ENCODE results near the gene DEFB132.

DNA sequence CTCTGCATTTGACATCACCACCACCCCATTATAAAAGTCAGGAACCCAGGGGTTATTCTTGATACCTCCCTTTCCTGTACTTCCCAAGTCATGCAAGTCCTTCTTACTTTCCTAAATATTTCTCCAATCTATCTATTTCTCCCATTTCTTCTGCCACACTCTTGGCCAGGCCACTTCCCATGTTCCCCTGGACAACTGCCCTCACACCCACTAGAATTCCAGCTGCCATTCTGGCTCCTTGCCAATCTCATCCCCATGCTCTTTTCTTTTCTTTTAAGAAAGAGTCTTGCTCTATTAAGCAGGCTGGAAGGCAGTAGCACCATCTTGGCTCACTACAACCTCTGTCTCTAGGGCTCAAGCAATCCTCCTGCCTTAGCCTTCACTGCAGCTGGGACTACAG is 15.2 kb downstream of the DEFB132 start:
- TF ChIP-seq, protein P1, sequence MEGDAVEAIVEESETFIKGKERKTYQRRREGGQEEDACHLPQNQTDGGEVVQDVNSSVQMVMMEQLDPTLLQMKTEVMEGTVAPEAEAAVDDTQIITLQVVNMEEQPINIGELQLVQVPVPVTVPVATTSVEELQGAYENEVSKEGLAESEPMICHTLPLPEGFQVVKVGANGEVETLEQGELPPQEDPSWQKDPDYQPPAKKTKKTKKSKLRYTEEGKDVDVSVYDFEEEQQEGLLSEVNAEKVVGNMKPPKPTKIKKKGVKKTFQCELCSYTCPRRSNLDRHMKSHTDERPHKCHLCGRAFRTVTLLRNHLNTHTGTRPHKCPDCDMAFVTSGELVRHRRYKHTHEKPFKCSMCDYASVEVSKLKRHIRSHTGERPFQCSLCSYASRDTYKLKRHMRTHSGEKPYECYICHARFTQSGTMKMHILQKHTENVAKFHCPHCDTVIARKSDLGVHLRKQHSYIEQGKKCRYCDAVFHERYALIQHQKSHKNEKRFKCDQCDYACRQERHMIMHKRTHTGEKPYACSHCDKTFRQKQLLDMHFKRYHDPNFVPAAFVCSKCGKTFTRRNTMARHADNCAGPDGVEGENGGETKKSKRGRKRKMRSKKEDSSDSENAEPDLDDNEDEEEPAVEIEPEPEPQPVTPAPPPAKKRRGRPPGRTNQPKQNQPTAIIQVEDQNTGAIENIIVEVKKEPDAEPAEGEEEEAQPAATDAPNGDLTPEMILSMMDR (IDR thresholded peaks at IDR 0.05): no peak
- TF ChIP-seq POLR2AphosphoS5 (IDR thresholded peaks at IDR 0.05; ENCODE audit: low read depth, low read length): no peak
- TF ChIP-seq TAF1 (IDR thresholded peaks at IDR 0.05; ENCODE audit: borderline replicate concordance, low read depth, low read length): no peak
- TF ChIP-seq RCOR1 (IDR thresholded peaks at IDR 0.05; ENCODE audit: low read length): no peak
- no peak for TF ChIP-seq RFX5 (IDR thresholded peaks at IDR 0.05; ENCODE audit: low read length)
- TF ChIP-seq CHD2 (IDR thresholded peaks at IDR 0.05; ENCODE audit: low read length, partially characterized antibody): no peak
- TF ChIP-seq GABPA (IDR thresholded peaks at IDR 0.05; ENCODE audit: low read depth): no peak
- TF ChIP-seq RAD21 (IDR thresholded peaks at IDR 0.05; ENCODE audit: low read length): no peak
- TF ChIP-seq, protein P2, sequence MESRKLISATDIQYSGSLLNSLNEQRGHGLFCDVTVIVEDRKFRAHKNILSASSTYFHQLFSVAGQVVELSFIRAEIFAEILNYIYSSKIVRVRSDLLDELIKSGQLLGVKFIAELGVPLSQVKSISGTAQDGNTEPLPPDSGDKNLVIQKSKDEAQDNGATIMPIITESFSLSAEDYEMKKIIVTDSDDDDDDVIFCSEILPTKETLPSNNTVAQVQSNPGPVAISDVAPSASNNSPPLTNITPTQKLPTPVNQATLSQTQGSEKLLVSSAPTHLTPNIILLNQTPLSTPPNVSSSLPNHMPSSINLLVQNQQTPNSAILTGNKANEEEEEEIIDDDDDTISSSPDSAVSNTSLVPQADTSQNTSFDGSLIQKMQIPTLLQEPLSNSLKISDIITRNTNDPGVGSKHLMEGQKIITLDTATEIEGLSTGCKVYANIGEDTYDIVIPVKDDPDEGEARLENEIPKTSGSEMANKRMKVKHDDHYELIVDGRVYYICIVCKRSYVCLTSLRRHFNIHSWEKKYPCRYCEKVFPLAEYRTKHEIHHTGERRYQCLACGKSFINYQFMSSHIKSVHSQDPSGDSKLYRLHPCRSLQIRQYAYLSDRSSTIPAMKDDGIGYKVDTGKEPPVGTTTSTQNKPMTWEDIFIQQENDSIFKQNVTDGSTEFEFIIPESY (IDR thresholded peaks at IDR 0.05; ENCODE audit: borderline replicate concordance, low read depth): no peak
- no peak for TF ChIP-seq NFIC (IDR thresholded peaks at IDR 0.05; ENCODE audit: borderline replicate concordance)
- TF ChIP-seq, protein P3, sequence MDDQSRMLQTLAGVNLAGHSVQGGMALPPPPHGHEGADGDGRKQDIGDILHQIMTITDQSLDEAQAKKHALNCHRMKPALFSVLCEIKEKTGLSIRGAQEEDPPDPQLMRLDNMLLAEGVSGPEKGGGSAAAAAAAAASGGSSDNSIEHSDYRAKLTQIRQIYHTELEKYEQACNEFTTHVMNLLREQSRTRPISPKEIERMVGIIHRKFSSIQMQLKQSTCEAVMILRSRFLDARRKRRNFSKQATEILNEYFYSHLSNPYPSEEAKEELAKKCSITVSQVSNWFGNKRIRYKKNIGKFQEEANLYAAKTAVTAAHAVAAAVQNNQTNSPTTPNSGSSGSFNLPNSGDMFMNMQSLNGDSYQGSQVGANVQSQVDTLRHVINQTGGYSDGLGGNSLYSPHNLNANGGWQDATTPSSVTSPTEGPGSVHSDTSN (IDR thresholded peaks at IDR 0.05): no peak
- no peak for TF ChIP-seq GATA2 (CRISPR knock-in tag; IDR thresholded peaks at IDR 0.05)
- TF ChIP-seq, protein P4, sequence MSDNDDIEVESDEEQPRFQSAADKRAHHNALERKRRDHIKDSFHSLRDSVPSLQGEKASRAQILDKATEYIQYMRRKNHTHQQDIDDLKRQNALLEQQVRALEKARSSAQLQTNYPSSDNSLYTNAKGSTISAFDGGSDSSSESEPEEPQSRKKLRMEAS (IDR thresholded peaks at IDR 0.05; ENCODE audit: low read depth): no peak
- no peak for TF ChIP-seq TCF12 (IDR thresholded peaks at IDR 0.05)
